Glutamatergic neuron (in vitro differentiated cells): Measurements from ENCODE around the gene TMPRSS6. TPM values are rescaled to one million over a fixed set of nuclear protein-coding genes. Genes with fewer than 3 reads are reported as not detected.

Source experiments
- DNase-seq: peaks from one replicate; pipeline ENCODE4 v3.0.0; 2022
- H3K27ac Mint-ChIP-seq: one replicate; pipeline ENCODE4 v1.8.0; 2020; ENCODE audit warnings: mild to moderate bottlenecking, mixed read lengths, inconsistent platforms; ENCODE audit not compliant: unreplicated experiment
- H3K27me3 Mint-ChIP-seq: one replicate; pipeline ENCODE4 v1.8.0; 2020; ENCODE audit warnings: mild to moderate bottlenecking, moderate library complexity, mixed read lengths, inconsistent platforms; ENCODE audit not compliant: unreplicated experiment
- H3K36me3 Mint-ChIP-seq: one replicate; pipeline ENCODE4 v1.8.0; 2020; ENCODE audit warnings: mild to moderate bottlenecking, mixed read lengths, inconsistent platforms; ENCODE audit not compliant: unreplicated experiment
- H3K4me1 Mint-ChIP-seq: one replicate; pipeline ENCODE4 v1.8.0; 2020; ENCODE audit warnings: mild to moderate bottlenecking, low read depth, mixed read lengths, inconsistent platforms; ENCODE audit not compliant: unreplicated experiment
- H3K4me3 Mint-ChIP-seq: one replicate; pipeline ENCODE4 v1.8.0; 2020; ENCODE audit warnings: mild to moderate bottlenecking, mixed read lengths, inconsistent platforms; ENCODE audit not compliant: unreplicated experiment
- H3K9me3 Mint-ChIP-seq: one replicate; pipeline ENCODE4 v1.8.0; 2020; ENCODE audit warnings: mild to moderate bottlenecking, moderate library complexity, mixed read lengths, inconsistent platforms; ENCODE audit not compliant: unreplicated experiment
- CTCF ChIP-seq: fragments of 200-600 bp; sonication (generic); IDR thresholded peaks from one replicate; pipeline ENCODE4 v1.5.0; 2021; ENCODE audit not compliant: partially characterized antibody, unreplicated experiment
- total RNA-seq: library from RNA; stranded (reverse); fragmentation: NEBNext Ultra II Directional; extraction: Animal tissue kit (Norgen Biotek cat#: 25700); gene quantifications from one replicate; pipeline ENCODE4 v1.2.1, GENCODE V29; 2021; ENCODE audit not compliant: unreplicated experiment

The TMPRSS6 gene
- total RNA-seq, 1 donor from 2014 or later = 0.12 TPM

- Mint-ChIP-seq H3K9me3 (peaks cover 2% of the 10 kb centered on the region), H3K27ac (no peak overlapping the region), H3K27me3 (peaks cover 2% of the 10 kb centered on the region), H3K36me3 (no peaks in the 10 kb centered on the region), H3K4me3 (no peak overlapping the region), H3K4me1 (peaks cover 4% of the 10 kb centered on the region)
- no peak for DNase-seq
- no peak for TF ChIP-seq CTCF
Observed at GRCh38 chr22:37026325-37026724, 83.2 kb downstream of the TMPRSS6 start.

- Mint-ChIP-seq H3K4me1 (peaks cover 4% of the 10 kb centered on the region), H3K9me3 (peaks cover 2% of the 10 kb centered on the region), H3K4me3 (no peak overlapping the region), H3K36me3 (no peaks in the 10 kb centered on the region), H3K27ac (no peak overlapping the region), H3K27me3 (peaks cover 2% of the 10 kb centered on the region)
- no peak for TF ChIP-seq CTCF
- DNase-seq = no peak
Observed at GRCh38 chr22:37025500-37026070, 83.9 kb downstream of the TMPRSS6 start.

DNA sequence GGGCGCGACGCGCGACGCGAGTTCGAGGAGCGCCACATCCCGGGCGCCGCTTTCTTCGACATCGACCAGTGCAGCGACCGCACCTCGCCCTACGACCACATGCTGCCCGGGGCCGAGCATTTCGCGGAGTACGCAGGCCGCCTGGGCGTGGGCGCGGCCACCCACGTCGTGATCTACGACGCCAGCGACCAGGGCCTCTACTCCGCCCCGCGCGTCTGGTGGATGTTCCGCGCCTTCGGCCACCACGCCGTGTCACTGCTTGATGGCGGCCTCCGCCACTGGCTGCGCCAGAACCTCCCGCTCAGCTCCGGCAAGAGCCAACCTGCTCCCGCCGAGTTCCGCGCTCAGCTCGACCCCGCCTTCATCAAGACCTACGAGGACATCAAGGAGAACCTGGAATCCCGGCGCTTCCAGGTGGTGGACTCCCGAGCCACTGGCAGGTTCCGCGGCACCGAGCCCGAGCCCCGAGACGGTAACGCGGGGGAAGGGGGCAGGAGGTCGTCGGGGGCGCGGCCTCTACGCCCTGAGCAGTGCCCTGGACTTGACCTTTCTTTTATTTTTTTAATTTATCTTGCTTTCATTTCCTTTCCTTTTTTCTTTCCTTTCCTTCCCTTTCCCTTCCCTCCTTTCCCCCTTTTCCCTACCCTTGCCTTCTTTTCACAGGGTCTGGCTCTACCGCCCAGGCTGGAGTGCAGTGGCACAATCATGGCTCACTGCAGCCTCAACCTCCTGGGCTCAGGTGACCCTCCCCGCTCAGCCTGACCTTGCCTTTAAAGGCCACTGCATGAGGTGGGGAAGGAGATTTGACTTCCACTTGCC is 85.0 kb downstream of the TMPRSS6 start:
- Mint-ChIP-seq H3K4me3 (no peak overlapping the region), H3K4me1 (peaks cover 5% of the 10 kb centered on the region), H3K9me3 (peaks cover 2% of the 10 kb centered on the region), H3K27me3 (peaks cover 2% of the 10 kb centered on the region), H3K36me3 (no peaks in the 10 kb centered on the region), H3K27ac (no peak overlapping the region)
- DNase-seq = no peak
- no peak for TF ChIP-seq CTCF

DNA sequence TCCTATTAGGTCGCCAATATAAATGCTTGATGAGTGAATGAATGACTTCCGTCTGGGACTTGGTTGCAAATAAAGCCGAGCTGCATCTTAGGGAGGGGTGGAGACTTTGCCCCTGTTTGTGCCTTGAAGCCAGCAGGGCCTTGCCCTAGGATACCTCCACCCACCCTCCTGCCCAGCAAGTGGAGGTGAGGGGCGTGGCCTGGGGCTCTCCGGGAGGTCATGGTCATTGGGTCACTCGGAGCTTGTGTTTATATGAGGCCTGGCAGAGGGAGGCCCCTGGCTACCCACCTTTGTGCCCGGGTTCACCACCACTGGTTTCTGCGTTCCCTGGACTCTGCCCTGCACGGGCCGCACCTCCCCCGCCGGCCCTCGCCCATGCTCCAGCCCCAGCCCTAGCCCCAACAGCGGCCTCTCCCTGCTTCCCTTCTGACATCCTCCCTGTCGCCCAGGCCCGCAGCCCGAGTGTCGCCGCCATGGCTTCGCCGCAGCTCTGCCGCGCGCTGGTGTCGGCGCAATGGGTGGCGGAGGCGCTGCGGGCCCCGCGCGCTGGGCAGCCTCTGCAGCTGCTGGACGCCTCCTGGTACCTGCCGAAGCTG is 85.7 kb downstream of the TMPRSS6 start:
- TF ChIP-seq CTCF = no peak

More for the DNA sequence above, 85.7 kb downstream of the TMPRSS6 start:
- Mint-ChIP-seq H3K36me3 (no peaks in the 10 kb centered on the region), H3K27me3 (no peaks in the 10 kb centered on the region), H3K4me1 (peaks cover 5% of the 10 kb centered on the region), H3K27ac (no peak overlapping the region), H3K4me3 (no peak overlapping the region), H3K9me3 (peaks cover 2% of the 10 kb centered on the region)
- DNase-seq = no peak
